ENCODE data around the gene GLP2R. TPM values are rescaled to one million over a fixed set of nuclear protein-coding genes. Genes with fewer than 3 reads are reported as not detected.

Gene GLP2R
- total RNA-seq, 4 donors from 2014 or later: 7.2 to 17.2 (median 12.2) TPM

GRCh38 chr17:9938764-9939163 lies 113.0 kb downstream of the GLP2R start:
- H3K4me1 ChIP-seq: peaks cover 0 to 4% (median 2%) of the 10 kb centered on the region in 4 donors
- H3K36me3 ChIP-seq: peaks cover 0 to 5% (median 0%) of the 10 kb centered on the region in 4 donors
- no peak overlapping the region for H3K4me3 ChIP-seq
- H3K27me3 ChIP-seq: no peaks in the 10 kb centered on the region
- in situ Hi-C loops (cut with MboI; ENCODE audit: low pct_ligation_motif_present in 1 of 4, low pct_unique_long_range_greater_than_20kb in 1 of 4, low sequenced_read_pairs in 3 of 4): no loop called here
- 75 to 100% methylated on average over 1 of the region's 1 CpG for WGBS, 2 donors (ENCODE audit: low coverage in 1 of 2)
- no peaks in the 10 kb centered on the region for H3K9me3 ChIP-seq
- TF ChIP-seq EP300 (IDR thresholded peaks at IDR 0.05; ENCODE audit: low read depth) (no peak), POLR2AphosphoS5 (IDR thresholded peaks at IDR 0.05) (no peak), POLR2A (IDR thresholded peaks at IDR 0.05) (no peak), CTCF (IDR thresholded peaks at IDR 0.05) (no peak)
- no peak overlapping the region for H3K27ac ChIP-seq
- DNase-seq: no peak
- intact Hi-C loops (cut with DNase I; ENCODE audit: low total_unique reads): no loop called here

DNA sequence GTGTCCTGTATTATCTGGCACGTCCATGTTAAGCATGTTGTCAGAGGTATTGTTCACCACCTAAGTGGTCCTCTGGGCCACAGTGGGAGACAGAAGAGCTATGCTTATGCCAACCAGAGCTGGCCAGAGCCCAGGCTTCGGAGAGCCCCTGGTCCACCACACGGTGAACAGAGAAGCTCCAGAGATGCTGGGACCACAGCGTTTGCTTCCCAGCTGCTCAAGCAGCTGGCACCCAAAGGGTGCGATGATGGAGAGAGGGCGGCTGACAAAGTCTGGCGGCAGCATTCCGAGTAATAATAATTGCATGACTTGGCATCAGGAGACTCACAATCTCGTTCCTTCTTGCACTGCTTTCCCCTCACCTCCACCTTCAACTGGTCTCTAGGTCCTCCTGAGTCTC lies 115.1 kb downstream of the GLP2R start:
- Histone ChIP-seq H3K9me3 (no peaks in the 10 kb centered on the region), H3K4me3 (no peak overlapping the region), H3K4me1 (peaks cover 0 to 4% (median 2%) of the 10 kb centered on the region in 4 donors), H3K27me3 (no peaks in the 10 kb centered on the region), H3K27ac (no peak overlapping the region), H3K36me3 (peaks cover 0 to 5% (median 0%) of the 10 kb centered on the region in 4 donors)
- DNase-seq: no peak
- intact Hi-C loops (cut with DNase I; ENCODE audit: low total_unique reads): no loop called here
- TF ChIP-seq POLR2AphosphoS5 (IDR thresholded peaks at IDR 0.05) (no peak), POLR2A (IDR thresholded peaks at IDR 0.05) (no peak), EP300 (IDR thresholded peaks at IDR 0.05; ENCODE audit: low read depth) (no peak), CTCF (IDR thresholded peaks at IDR 0.05) (no peak)
- in situ Hi-C loops (cut with MboI; ENCODE audit: low pct_ligation_motif_present in 1 of 4, low pct_unique_long_range_greater_than_20kb in 1 of 4, low sequenced_read_pairs in 3 of 4): no loop called here
- WGBS, 2 donors (ENCODE audit: low coverage in 1 of 2): 83% methylated on average over 9 of the region's 9 CpGs; no CpG with 5 or more reads in 1 of the 2 donors

- Histone ChIP-seq H3K36me3 (peaks cover 0 to 5% (median 0%) of the 10 kb centered on the region in 4 donors), H3K4me3 (no peak overlapping the region)
- no peak for TF ChIP-seq POLR2AphosphoS5 (IDR thresholded peaks at IDR 0.05)
- TF ChIP-seq CTCF (IDR thresholded peaks at IDR 0.05): no peak
- TF ChIP-seq EP300 (IDR thresholded peaks at IDR 0.05; ENCODE audit: low read depth): no peak
- no peak for TF ChIP-seq POLR2A (IDR thresholded peaks at IDR 0.05)
These were observed 115.6 kb downstream of the GLP2R start for GRCh38 chr17:9941305-9941704.

More at GRCh38 chr17:9941305-9941704, 115.6 kb downstream of the GLP2R start:
- DNase-seq: no peak
- in situ Hi-C loops (cut with MboI; ENCODE audit: low pct_ligation_motif_present in 1 of 4, low pct_unique_long_range_greater_than_20kb in 1 of 4, low sequenced_read_pairs in 3 of 4) (no loop called here), intact Hi-C loops (cut with DNase I; ENCODE audit: low total_unique reads) (no loop called here)
- Histone ChIP-seq H3K9me3 (no peaks in the 10 kb centered on the region), H3K27me3 (no peaks in the 10 kb centered on the region), H3K4me1 (peaks cover 0 to 4% (median 2%) of the 10 kb centered on the region in 4 donors), H3K27ac (no peak overlapping the region)
- WGBS, 2 donors (ENCODE audit: low coverage in 1 of 2): 90 to 91% methylated on average over 2 to 13 of the region's 13 CpGs

Other genes with a start within 250 kb of the GLP2R start
- gene CFAP52, start 249.3 kb upstream of the GLP2R start, total RNA-seq: not detected
- gene USP43, start 180.4 kb upstream of the GLP2R start, total RNA-seq: 10 to 100 TPM; 14.9 to 26.9 (median 20.0) TPM
- not detected for gene DHRS7C, start 34.3 kb upstream of the GLP2R start, total RNA-seq
- gene GSG1L2, start 3.8 kb upstream of the GLP2R start, total RNA-seq: not detected
- not detected for gene RCVRN, start 79.3 kb downstream of the GLP2R start, total RNA-seq